ENCODE data around the gene NOX3. TPM values are rescaled to one million over a fixed set of nuclear protein-coding genes. Genes with fewer than 3 reads are reported as not detected.
"Not testable (repeated sequence)": the region's sequence is repeated elsewhere in the genome, so short reads cannot be mapped to it uniquely, and the experiment has no call there.

The NOX3 gene
- total and polyA plus RNA-seq, 5 experiments from 2014 or later = not detected

- H3K27me3 Mint-ChIP-seq, H3K9me3 Mint-ChIP-seq, H3K4me1 Mint-ChIP-seq, H3K36me3 Mint-ChIP-seq, DNase-seq, POLR2A ChIA-PET, ATAC-seq, H3K4me3 Mint-ChIP-seq: not testable (repeated sequence)
- H3K27ac Mint-ChIP-seq = peak overlapping the region in 1 of 10 donors; percentile 3
Observed at GRCh38 chr6:155364021-155364420, 91.6 kb downstream of the NOX3 start.

DNA sequence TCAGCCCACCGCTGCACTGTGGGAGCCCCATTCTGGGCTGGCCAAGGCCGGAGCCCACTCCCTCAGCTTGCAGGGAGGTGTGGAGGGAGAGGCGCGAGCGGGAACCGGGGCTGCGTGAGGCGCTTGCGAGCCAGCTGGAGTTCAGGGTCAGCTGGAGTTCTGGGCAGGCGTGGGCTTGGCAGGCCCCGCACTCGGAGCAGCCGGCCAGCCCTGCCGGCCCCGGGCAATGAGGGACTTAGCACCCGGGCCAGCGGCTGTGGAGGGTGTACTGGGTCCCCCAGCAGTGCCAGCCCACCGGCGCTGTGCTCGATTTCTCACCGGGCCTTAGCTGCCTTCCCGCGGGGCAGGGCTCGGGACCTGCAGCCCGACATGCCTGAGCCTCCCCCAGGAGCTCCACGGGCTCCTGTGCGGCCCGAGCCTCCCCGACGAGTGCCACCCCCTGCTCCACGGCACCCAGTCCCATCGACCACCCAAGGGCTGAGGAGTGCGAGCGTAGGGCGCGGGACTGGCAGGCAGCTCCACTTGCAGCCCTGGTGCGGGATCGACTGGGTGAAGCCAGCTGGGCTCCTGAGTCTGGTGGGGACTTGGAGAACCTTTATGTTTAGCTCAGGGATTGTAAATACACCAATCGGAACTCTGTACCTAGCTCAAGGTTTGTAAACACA lies 92.5 kb downstream of the NOX3 start:
- ATAC-seq, DNase-seq, H3K36me3 Mint-ChIP-seq, H3K4me3 Mint-ChIP-seq, H3K27ac Mint-ChIP-seq, H3K9me3 Mint-ChIP-seq, POLR2A ChIA-PET, H3K4me1 Mint-ChIP-seq, H3K27me3 Mint-ChIP-seq: not testable (repeated sequence)

GRCh38 chr6:155354167-155354566 lies 101.5 kb downstream of the NOX3 start:
- ATAC-seq (no peak), DNase-seq (no peak)
- Mint-ChIP-seq H3K36me3 (peaks cover 0 to 20% (median 15%) of the 10 kb centered on the region in 3 donors), H3K27me3 (peaks cover 0 to 2% (median 0%) of the 10 kb centered on the region in 5 donors), H3K4me3 (no peak overlapping the region), H3K27ac (no peak overlapping the region), H3K4me1 (peaks cover 0 to 6% (median 0%) of the 10 kb centered on the region in 4 donors), H3K9me3 (peaks cover 6 to 34% (median 16%) of the 10 kb centered on the region in 9 donors)
- POLR2A ChIA-PET = no interaction called here

DNA sequence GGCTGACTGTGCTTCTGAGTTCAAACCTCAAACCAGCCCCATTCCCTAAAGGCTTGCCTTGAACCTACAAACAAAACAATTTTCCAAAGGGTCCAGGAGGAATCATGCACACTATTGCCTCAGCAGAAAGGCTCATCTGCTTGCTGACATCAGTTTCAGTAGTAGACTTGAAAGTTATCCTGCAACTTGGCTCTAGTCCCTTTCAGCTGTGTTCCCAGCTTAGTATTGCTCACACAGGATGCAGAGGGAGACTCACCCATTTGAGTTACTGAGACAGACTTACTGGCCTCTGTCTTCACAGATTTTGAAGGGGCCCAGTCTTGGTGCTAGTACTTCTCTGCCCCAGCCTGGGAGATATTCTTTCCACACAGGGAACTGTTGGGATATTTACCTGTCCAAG lies 102.8 kb downstream of the NOX3 start:
- peaks cover 0 to 2% (median 0%) of the 10 kb centered on the region in 5 donors for H3K27me3 Mint-ChIP-seq
- peaks cover 8 to 39% (median 20%) of the 10 kb centered on the region in 9 donors for H3K9me3 Mint-ChIP-seq
- DNase-seq = no peak
- no peak overlapping the region for H3K27ac Mint-ChIP-seq
- no peak overlapping the region for H3K4me3 Mint-ChIP-seq
- H3K36me3 Mint-ChIP-seq = peaks cover 0 to 20% (median 17%) of the 10 kb centered on the region in 3 donors
- ATAC-seq = no peak
- POLR2A ChIA-PET = no interaction called here
- H3K4me1 Mint-ChIP-seq = peaks cover 0 to 6% (median 0%) of the 10 kb centered on the region in 4 donors

- POLR2A ChIA-PET = no interaction called here
- ATAC-seq = no peak
- Mint-ChIP-seq H3K9me3 (peaks cover 16 to 47% (median 27%) of the 10 kb centered on the region in 9 donors), H3K27me3 (peaks cover 0 to 2% (median 0%) of the 10 kb centered on the region in 5 donors), H3K4me1 (peaks cover 0 to 6% (median 0%) of the 10 kb centered on the region in 4 donors), H3K27ac (no peak overlapping the region), H3K4me3 (no peak overlapping the region), H3K36me3 (peaks cover 0 to 24% (median 20%) of the 10 kb centered on the region in 3 donors)
- DNase-seq = no peak
Observed at GRCh38 chr6:155352130-155352420, 103.6 kb downstream of the NOX3 start.

GRCh38 chr6:155351273-155352129 lies 104.1 kb downstream of the NOX3 start:
- peaks cover 16 to 52% (median 33%) of the 10 kb centered on the region in 9 donors for H3K9me3 Mint-ChIP-seq

GRCh38 chr6:155349956-155350355 lies 105.7 kb downstream of the NOX3 start:
- H3K4me3 Mint-ChIP-seq = no peak overlapping the region
- POLR2A ChIA-PET = no interaction called here

More at GRCh38 chr6:155351273-155352129, 104.1 kb downstream of the NOX3 start:
- H3K36me3 Mint-ChIP-seq = peaks cover 0 to 29% (median 25%) of the 10 kb centered on the region in 3 donors
- no peak overlapping the region for H3K4me3 Mint-ChIP-seq
- no peak overlapping the region for H3K27ac Mint-ChIP-seq
- DNase-seq = no peak
- POLR2A ChIA-PET = no interaction called here
- peaks cover 0 to 2% (median 0%) of the 10 kb centered on the region in 5 donors for H3K27me3 Mint-ChIP-seq
- H3K4me1 Mint-ChIP-seq = peaks cover 0 to 6% (median 0%) of the 10 kb centered on the region in 4 donors
- no peak for ATAC-seq

GRCh38 chr6:155349129-155349528 lies 106.5 kb downstream of the NOX3 start:
- peaks cover 0 to 6% (median 0%) of the 10 kb centered on the region in 4 donors for H3K4me1 Mint-ChIP-seq

More at GRCh38 chr6:155349956-155350355, 105.7 kb downstream of the NOX3 start:
- ATAC-seq = no peak
- Mint-ChIP-seq H3K36me3 (peaks cover 0 to 24% (median 22%) of the 10 kb centered on the region in 3 donors), H3K9me3 (peaks cover 18 to 56% (median 35%) of the 10 kb centered on the region in 9 donors), H3K27me3 (peaks cover 0 to 2% (median 0%) of the 10 kb centered on the region in 5 donors), H3K27ac (peak overlapping the region in 1 of 10 donors; percentile 13), H3K4me1 (peaks cover 0 to 6% (median 0%) of the 10 kb centered on the region in 4 donors)
- DNase-seq = no peak

GRCh38 chr6:155347800-155348199 lies 107.8 kb downstream of the NOX3 start:
- peaks cover 0 to 6% (median 0%) of the 10 kb centered on the region in 4 donors for H3K4me1 Mint-ChIP-seq
- ATAC-seq (no peak), DNase-seq (no peak)
- H3K4me3 Mint-ChIP-seq = no peak overlapping the region
- POLR2A ChIA-PET = interaction anchor here (0.9 kb wide), 1 partner anchor 18 kb away, joined by 3 read pairs; no protein-coding TSS in a partner anchor
- H3K27ac Mint-ChIP-seq = no peak overlapping the region
- H3K27me3 Mint-ChIP-seq = peaks cover 0 to 2% (median 0%) of the 10 kb centered on the region in 5 donors
- peaks cover 0 to 17% (median 13%) of the 10 kb centered on the region in 3 donors for H3K36me3 Mint-ChIP-seq
- H3K9me3 Mint-ChIP-seq = peaks cover 13 to 40% (median 24%) of the 10 kb centered on the region in 9 donors

More at GRCh38 chr6:155349129-155349528, 106.5 kb downstream of the NOX3 start:
- H3K36me3 Mint-ChIP-seq = peaks cover 0 to 17% (median 14%) of the 10 kb centered on the region in 3 donors
- POLR2A ChIA-PET = no interaction called here
- ATAC-seq (no peak), DNase-seq (no peak)
- H3K27me3 Mint-ChIP-seq = peaks cover 0 to 2% (median 0%) of the 10 kb centered on the region in 5 donors
- no peak overlapping the region for H3K27ac Mint-ChIP-seq
- H3K9me3 Mint-ChIP-seq = peaks cover 14 to 50% (median 29%) of the 10 kb centered on the region in 9 donors
- H3K4me3 Mint-ChIP-seq = no peak overlapping the region

GRCh38 chr6:155346957-155347356 lies 108.7 kb downstream of the NOX3 start:
- Mint-ChIP-seq H3K27ac (no peak overlapping the region), H3K27me3 (peaks cover 0 to 2% (median 0%) of the 10 kb centered on the region in 5 donors), H3K36me3 (peaks cover 0 to 17% (median 13%) of the 10 kb centered on the region in 3 donors), H3K4me3 (peak overlapping the region in 1 of 10 donors; percentile 7), H3K4me1 (peaks cover 0 to 4% (median 0%) of the 10 kb centered on the region in 4 donors), H3K9me3 (peaks cover 13 to 40% (median 24%) of the 10 kb centered on the region in 9 donors)
- POLR2A ChIA-PET = no interaction called here
- DNase-seq (no peak), ATAC-seq (no peak)

Measured in naive thymus-derived CD8-positive, alpha-beta T cell (primary cell).